DMS53 (cell line): ENCODE data around the gene TSPO.
A peak's percentile ranks its signal among the peaks of the same experiment; 100 is the strongest.
"Not testable (repeated sequence)": the region's sequence is repeated elsewhere in the genome, so short reads cannot be mapped to it uniquely, and the experiment has no call there.

Experiments used
- DNase-seq: peaks from one replicate; lab custom pipeline; 2025; lab: John Stamatoyannopoulos, UW

TSPO gene

GRCh38 chr22:43131773-43132501 lies 19.4 kb upstream of the TSPO start:
- DNase-seq: no peak

- no peak for DNase-seq
These were observed 18.0 kb upstream of the TSPO start for GRCh38 chr22:43133401-43133800.

- no peak for DNase-seq
These were observed 16.8 kb upstream of the TSPO start for GRCh38 chr22:43134553-43134952.

- DNase-seq: no peak
These were observed 15.8 kb upstream of the TSPO start for GRCh38 chr22:43135565-43135964.

GRCh38 chr22:43136255-43136654 lies 15.1 kb upstream of the TSPO start:
- peak; percentile 45 for DNase-seq

GRCh38 chr22:43136801-43137200 lies 14.6 kb upstream of the TSPO start:
- DNase-seq: no peak

GRCh38 chr22:43142880-43143562 lies 8.3 kb upstream of the TSPO start, which contains the start of gene MCAT:
TSS of gene MCAT (minus strand) at chr22:43143398. CDS start at chr22:43143348, 50 bp downstream.
- DNase-seq: peak; percentile 91

GRCh38 chr22:43144949-43145348 lies 6.4 kb upstream of the TSPO start:
- DNase-seq: no peak

- not testable (repeated sequence) for DNase-seq
These were observed 6.0 kb upstream of the TSPO start for GRCh38 chr22:43145371-43145770.

- peak; percentile 32 for DNase-seq
These were observed 5.0 kb upstream of the TSPO start for GRCh38 chr22:43146332-43146731.

GRCh38 chr22:43147821-43148220 lies 3.5 kb upstream of the TSPO start:
- peak; percentile 10 for DNase-seq

GRCh38 chr22:43148581-43148980 lies 2.8 kb upstream of the TSPO start:
- DNase-seq: no peak

GRCh38 chr22:43150731-43151206 lies 590 bp upstream of the TSPO start:
- no peak for DNase-seq

GRCh38 chr22:43152003-43152356 lies 621 bp downstream of the TSPO start:
- peak; percentile 65 for DNase-seq

- DNase-seq: peak; percentile 78
These were observed 1.2 kb downstream of the TSPO start for GRCh38 chr22:43152357-43153071.

- no peak for DNase-seq
These were observed 2.5 kb downstream of the TSPO start for GRCh38 chr22:43153899-43154298.

- no peak for DNase-seq
These were observed 3.7 kb downstream of the TSPO start for GRCh38 chr22:43154887-43155536.

GRCh38 chr22:43155789-43156188 lies 4.4 kb downstream of the TSPO start:
- no peak for DNase-seq

- DNase-seq: no peak
These were observed 5.1 kb downstream of the TSPO start for GRCh38 chr22:43156413-43156812.

- DNase-seq: no peak
These were observed 6.7 kb downstream of the TSPO start for GRCh38 chr22:43157874-43158546.

GRCh38 chr22:43158778-43159483 lies 7.6 kb downstream of the TSPO start:
- DNase-seq: no peak
